SU-DHL-6 (cell line): ENCODE data around the gene SMAD7.

ENCODE experiments used
- H2AFZ ChIP-seq: fragments of 200-600 bp; sonication (generic); 2 replicates; pipeline ENCODE4 v1.6.1; 2014; ENCODE audit warnings: low read depth, mild to moderate bottlenecking, moderate library complexity, mixed read lengths, antibody characterized with exemption, low read length; ENCODE audit not compliant: severe bottlenecking
- H3F3A ChIP-seq: fragments of 200-600 bp; shearing (Covaris generic); 2 replicates; pipeline ENCODE4 v1.6.0; 2016; ENCODE audit warnings: antibody characterized with exemption, mild to moderate bottlenecking; ENCODE audit not compliant: insufficient read depth
- H3K27ac ChIP-seq: fragments of 200-600 bp; sonication (generic); 2 replicates; pipeline ENCODE4 v1.5.1; 2016; ENCODE audit warnings: low read depth, mild to moderate bottlenecking, low read length, moderate library complexity, mixed read lengths
- H3K27me3 ChIP-seq: fragments of 200-600 bp; sonication (generic), shearing (Covaris generic); 2 replicates; pipeline ENCODE4 v1.6.0; 2014; ENCODE audit warnings: mild to moderate bottlenecking, low read length
- H3K36me3 ChIP-seq: fragments of 200-600 bp; sonication (generic); 2 replicates; pipeline ENCODE4 v1.6.1; 2014; ENCODE audit warnings: mild to moderate bottlenecking, low read length, mixed read lengths
- H3K4me2 ChIP-seq: fragments of 300-600, 200-600 bp; shearing (Covaris generic), sonication (generic); 2 replicates; pipeline ENCODE4 v1.6.0; 2014; ENCODE audit warnings: low read length, low read depth, mild to moderate bottlenecking; ENCODE audit not compliant: poor library complexity, severe bottlenecking
- H3K4me3 ChIP-seq: fragments of 200-600 bp; sonication (generic); 2 replicates; pipeline ENCODE4 v1.5.1; 2014; ENCODE audit warnings: antibody characterized with exemption, low read length, mild to moderate bottlenecking, mixed read lengths; ENCODE audit not compliant: insufficient read depth, poor library complexity, severe bottlenecking
- H3K79me2 ChIP-seq: fragments of 200-600 bp; sonication (generic); 2 replicates; pipeline ENCODE4 v1.6.1; 2014; ENCODE audit warnings: mild to moderate bottlenecking, low read length, moderate library complexity; ENCODE audit not compliant: insufficient read depth
- H3K9ac ChIP-seq: fragments of 200-600 bp; sonication (generic); 2 replicates; pipeline ENCODE4 v1.7.0; 2014; ENCODE audit warnings: mild to moderate bottlenecking, low read length
- H3K9me2 ChIP-seq: fragments of 200-600 bp; sonication (generic); replicated peaks from 2 replicates; pipeline ENCODE4 v1.6.1; 2014; ENCODE audit warnings: low read length; ENCODE audit not compliant: insufficient read depth
- H3K9me3 ChIP-seq: fragments of 200-600 bp; sonication (generic); 2 replicates; pipeline ENCODE4 v1.6.1; 2014; ENCODE audit warnings: low read length, mixed read lengths; ENCODE audit not compliant: insufficient read depth
- H4K20me1 ChIP-seq: fragments of 200-600 bp; sonication (generic); 2 replicates; pipeline ENCODE4 v1.6.1; 2014; ENCODE audit warnings: low read depth, mild to moderate bottlenecking, antibody characterized with exemption, low read length, moderate library complexity, mixed read lengths
- CTCF ChIP-seq: fragments of 200-600 bp; sonication (generic); IDR thresholded peaks from one replicate; pipeline ENCODE4 v1.5.1; 2017; ENCODE audit warnings: antibody characterized with exemption, mild to moderate bottlenecking, low read length, moderate library complexity; ENCODE audit not compliant: insufficient read depth, poor library complexity, severe bottlenecking
- EZH2phosphoT487 ChIP-seq: fragments of 200-600 bp; sonication (generic), shearing (Covaris generic); conservative IDR thresholded peaks from 2 replicates; pipeline ENCODE4 v1.6.1; 2018; ENCODE audit warnings: mild to moderate bottlenecking, antibody characterized with exemption, low read length, moderate library complexity, mixed read lengths

Gene SMAD7

GRCh38 chr18:48979944-48980890 lies 29.5 kb upstream of the SMAD7 start:
- Histone ChIP-seq H3K4me2 (no peak overlapping the region), H3F3A (no peaks in the 10 kb centered on the region), H3K36me3 (no peaks in the 10 kb centered on the region), H3K27ac (no peak overlapping the region), H3K9me2 (no peaks in the 10 kb centered on the region), H3K9me3 (no peaks in the 10 kb centered on the region), H2AFZ (no peak overlapping the region), H3K4me3 (no peak overlapping the region), H3K27me3 (no peaks in the 10 kb centered on the region), H3K79me2 (no peaks in the 10 kb centered on the region), H3K9ac (no peak overlapping the region), H4K20me1 (no peaks in the 10 kb centered on the region)
- TF ChIP-seq CTCF (no peak), EZH2phosphoT487 (no peak)

GRCh38 chr18:48977914-48978313 lies 27.1 kb upstream of the SMAD7 start:
- no peak overlapping the region for H2AFZ ChIP-seq
- no peak overlapping the region for H3K27ac ChIP-seq
- H3K9me2 ChIP-seq: no peaks in the 10 kb centered on the region
- H3K4me2 ChIP-seq: no peak overlapping the region
- H3K9ac ChIP-seq: no peak overlapping the region
- no peaks in the 10 kb centered on the region for H3K36me3 ChIP-seq
- no peaks in the 10 kb centered on the region for H3K79me2 ChIP-seq
- H3F3A ChIP-seq: no peaks in the 10 kb centered on the region
- H3K9me3 ChIP-seq: no peaks in the 10 kb centered on the region
- H3K27me3 ChIP-seq: no peaks in the 10 kb centered on the region
- no peaks in the 10 kb centered on the region for H4K20me1 ChIP-seq
- TF ChIP-seq CTCF: no peak
- no peak for TF ChIP-seq EZH2phosphoT487
- no peak overlapping the region for H3K4me3 ChIP-seq

GRCh38 chr18:48975817-48976649 lies 25.3 kb upstream of the SMAD7 start:
- H3K9me3 ChIP-seq: no peaks in the 10 kb centered on the region
- no peaks in the 10 kb centered on the region for H4K20me1 ChIP-seq
- TF ChIP-seq EZH2phosphoT487 (0 out of 2 replicates have a peak, but pooled peaks have one; percentile 47), CTCF (no peak)
- no peaks in the 10 kb centered on the region for H3K27me3 ChIP-seq
- no peaks in the 10 kb centered on the region for H3F3A ChIP-seq
- peak overlapping the region; percentile 12 for H2AFZ ChIP-seq
- H3K4me2 ChIP-seq: peak overlapping the region; percentile 46
- H3K79me2 ChIP-seq: no peaks in the 10 kb centered on the region
- no peak overlapping the region for H3K27ac ChIP-seq
- H3K36me3 ChIP-seq: no peaks in the 10 kb centered on the region
- no peaks in the 10 kb centered on the region for H3K9me2 ChIP-seq
- H3K9ac ChIP-seq: peak overlapping the region; percentile 33; the same call in 1 of the 2 replicates
- peak overlapping the region; percentile 45 for H3K4me3 ChIP-seq
